Body of pancreas (tissue), 4 donors: ENCODE measurements around the gene SCO2. TPM values are rescaled to one million over a fixed set of nuclear protein-coding genes. Genes with fewer than 3 reads are reported as not detected.

Source experiments
- ATAC-seq: fragments of 150-250 bp; one replicate; pipeline ENCODE4 v1.9.1; 2016
- DNase-seq, 4 donors: peaks; one replicate each; pipeline ENCODE4 v3.0.0-alpha.2; 2019
- H3K27ac ChIP-seq, 4 donors: fragments of 200-600 bp; sonication (generic); 1 replicate in 3 of 4; 2 replicates in 1 of 4; pipeline versions ENCODE4 v1.5.1 to v1.6.1; 2016 to 2019; ENCODE audit warnings: mild to moderate bottlenecking in 1 of 4, mixed read lengths in 1 of 4, moderate library complexity in 1 of 4
- H3K27me3 ChIP-seq, 2 donors: fragments of 200-600 bp; sonication (generic); one replicate each; pipeline ENCODE4 v1.6.0; 2016; ENCODE audit warnings: mild to moderate bottlenecking in 1 of 2
- H3K36me3 ChIP-seq, 2 donors: fragments of 200-600 bp; sonication (generic); replicated peaks in 1 of 2; 2 replicates each; pipeline ENCODE4 v1.5.1; 2016; ENCODE audit warnings: low read depth in 2 of 2; ENCODE audit not compliant: insufficient read depth in 1 of 2
- H3K4me1 ChIP-seq: fragments of 200-600 bp; sonication (generic); one replicate; pipeline ENCODE4 v1.6.0; 2016
- H3K4me3 ChIP-seq, 2 donors: fragments of 200-600 bp; sonication (generic); 1 replicate in 1 of 2; 2 replicates in 1 of 2; pipeline ENCODE4 v1.5.1; 2016 to 2019
- H3K9me3 ChIP-seq, 3 donors: fragments of 200-600 bp; sonication (generic); 1 replicate in 2 of 3; 2 replicates in 1 of 3; pipeline ENCODE4 v1.5.1; 2016
- CTCF ChIP-seq, 7 experiments: fragments of 450-650 bp in 4 of 7; fragments of 200-600 bp in 3 of 7; sonication (generic) in 3 of 7; IDR thresholded peaks; one replicate each; pipeline ENCODE4 v1.5.1; 2016 to 2019; ENCODE audit warnings: antibody characterized with exemption in 7 of 7
- POLR2A ChIP-seq, 3 donors: fragments of 450-650 bp; IDR thresholded peaks; one replicate each; pipeline ENCODE4 v1.6.1; 2016; ENCODE audit warnings: antibody characterized with exemption in 3 of 3, mild to moderate bottlenecking in 2 of 3
- WGBS, 2 donors: methylation state at CpG; one replicate each; pipeline ENCODE4 v1.1.5; 2017; 5-methylcytosine and 5-hydroxymethylcytosine counted together
- intact Hi-C: fragments of 100-400 bp; cut with DNase I; formaldehyde crosslinking; loops from one replicate; pipeline ENCODE4 v1.15.1; 2023
- total RNA-seq, 2 donors: library from RNA; depleted of rRNA; stranded (reverse); fragments of >200 nt; gene quantifications; one replicate each; pipeline ENCODE4 v1.1.0, GENCODE V29; 2016

The SCO2 gene
- total RNA-seq, 2 donors from 2014 or later, result 1.6 TPM; not detected in 1

GRCh38 chr22:50553310-50553709 lies 27.9 kb upstream of the SCO2 start:
- intact Hi-C loops, result no loop called here
- 61 to 68% methylated on average over 8 of the region's 8 CpGs for WGBS, 2 donors

GRCh38 chr22:50551160-50551752 lies 25.9 kb upstream of the SCO2 start:
- no peak for ATAC-seq
- intact Hi-C loops, result no loop called here

More at GRCh38 chr22:50553310-50553709, 27.9 kb upstream of the SCO2 start:
- ATAC-seq (no peak), DNase-seq (no peak)
- Histone ChIP-seq H3K4me3 (no peak overlapping the region), H3K27ac (no peak overlapping the region), H3K36me3 (no peaks in the 10 kb centered on the region), H3K27me3 (peaks cover 0 to 9% of the 10 kb centered on the region in 2 donors), H3K4me1 (peaks cover 9% of the 10 kb centered on the region), H3K9me3 (no peaks in the 10 kb centered on the region)
- TF ChIP-seq POLR2A (IDR thresholded peaks at IDR 0.05) (no peak), CTCF (IDR thresholded peaks at IDR 0.05) (no peak)

GRCh38 chr22:50550395-50550794 lies 25.0 kb upstream of the SCO2 start:
- Histone ChIP-seq H3K4me3 (no peak overlapping the region), H3K27ac (no peak overlapping the region), H3K27me3 (peaks cover 0 to 23% of the 10 kb centered on the region in 2 donors), H3K4me1 (peaks cover 11% of the 10 kb centered on the region), H3K9me3 (no peaks in the 10 kb centered on the region), H3K36me3 (no peaks in the 10 kb centered on the region)
- ATAC-seq (no peak), DNase-seq (no peak)
- WGBS, 2 donors, result 80 to 85% methylated on average over 6 to 8 of the region's 8 CpGs
- TF ChIP-seq POLR2A (IDR thresholded peaks at IDR 0.05) (no peak), CTCF (IDR thresholded peaks at IDR 0.05) (no peak)
- intact Hi-C loops, result no loop called here

More at GRCh38 chr22:50551160-50551752, 25.9 kb upstream of the SCO2 start:
- no peak for DNase-seq
- WGBS, 2 donors, result 92 to 95% methylated on average over 8 to 11 of the region's 11 CpGs
- no peaks in the 10 kb centered on the region for H3K9me3 ChIP-seq
- no peaks in the 10 kb centered on the region for H3K36me3 ChIP-seq
- H3K27ac ChIP-seq, result no peak overlapping the region
- peaks cover 11% of the 10 kb centered on the region for H3K4me1 ChIP-seq
- TF ChIP-seq CTCF (IDR thresholded peaks at IDR 0.05) (no peak), POLR2A (IDR thresholded peaks at IDR 0.05) (no peak)
- H3K27me3 ChIP-seq, result peaks cover 0 to 23% of the 10 kb centered on the region in 2 donors
- no peak overlapping the region for H3K4me3 ChIP-seq

GRCh38 chr22:50548921-50549790 lies 23.8 kb upstream of the SCO2 start:
- no peaks in the 10 kb centered on the region for H3K9me3 ChIP-seq
- H3K36me3 ChIP-seq, result no peaks in the 10 kb centered on the region
- WGBS, 2 donors, result 63 to 76% methylated on average over 11 to 56 of the region's 68 CpGs
- DNase-seq (no peak), ATAC-seq (no peak)
- no peak for TF ChIP-seq CTCF (IDR thresholded peaks at IDR 0.05)
- no peak for TF ChIP-seq POLR2A (IDR thresholded peaks at IDR 0.05)
- H3K27me3 ChIP-seq, result peaks cover 0 to 23% of the 10 kb centered on the region in 2 donors
- H3K4me1 ChIP-seq, result peaks cover 16% of the 10 kb centered on the region
- H3K4me3 ChIP-seq, result no peak overlapping the region
- no peak overlapping the region for H3K27ac ChIP-seq
- intact Hi-C loops, result no loop called here
